Suppressor macrophage (primary cell): ENCODE data around the gene SLFNL1.
A peak's percentile ranks its signal among the peaks of the same experiment; 100 is the strongest.

Experiments
- DNase-seq, 4 experiments: peaks; one replicate each; pipeline ENCODE4 v3.0.0-alpha.2; 2020 to 2022
- total RNA-seq, 17 experiments: gene quantifications; one replicate each; lab custom pipeline; 2026; ENCODE audit warnings: mixed read lengths in 6 of 17, inconsistent platforms in 3 of 17; lab: John Stamatoyannopoulos, UW

The SLFNL1 gene
- total RNA-seq: 0 to 1.7 (median 0.04) reads per million in 17 experiments

- DNase-seq: no peak
Observed at GRCh38 chr1:41021526-41022308, at the start of gene SLFNL1. TSS of gene SLFNL1 (minus strand) at chr1:41021725. CDS start at chr1:41020660, 1,065 bp downstream.

GRCh38 chr1:41056907-41057306 lies 35.4 kb upstream of the SLFNL1 start:
- DNase-seq: no peak

- DNase-seq: peak; percentile 30 to 64 (median 56)
Observed at GRCh38 chr1:41053316-41053715, 31.8 kb upstream of the SLFNL1 start.

DNA sequence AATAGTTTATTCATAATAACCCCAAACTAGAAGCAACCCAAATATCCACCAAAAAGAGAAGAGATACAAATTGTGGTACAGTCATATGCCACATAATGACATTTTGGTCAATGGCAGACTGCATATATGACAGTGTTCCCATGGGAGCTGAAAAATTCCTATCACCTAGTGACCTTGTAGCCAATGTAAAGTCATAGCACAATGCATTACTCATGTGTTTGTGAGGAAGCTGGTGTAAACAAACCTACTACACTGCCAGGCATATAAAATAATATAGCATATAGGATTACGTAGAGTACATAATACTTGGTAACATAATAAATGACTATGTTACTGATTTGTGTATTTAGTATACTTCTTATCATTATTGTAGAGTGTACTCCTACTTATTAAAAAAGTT lies 29.5 kb upstream of the SLFNL1 start:
- DNase-seq: no peak

GRCh38 chr1:41048540-41048939 lies 27.0 kb upstream of the SLFNL1 start:
- DNase-seq: no peak

- DNase-seq: no peak
Observed at GRCh38 chr1:41046347-41046775, 24.8 kb upstream of the SLFNL1 start.

- DNase-seq: no peak
Observed at GRCh38 chr1:41045740-41046139, 24.2 kb upstream of the SLFNL1 start.

DNA sequence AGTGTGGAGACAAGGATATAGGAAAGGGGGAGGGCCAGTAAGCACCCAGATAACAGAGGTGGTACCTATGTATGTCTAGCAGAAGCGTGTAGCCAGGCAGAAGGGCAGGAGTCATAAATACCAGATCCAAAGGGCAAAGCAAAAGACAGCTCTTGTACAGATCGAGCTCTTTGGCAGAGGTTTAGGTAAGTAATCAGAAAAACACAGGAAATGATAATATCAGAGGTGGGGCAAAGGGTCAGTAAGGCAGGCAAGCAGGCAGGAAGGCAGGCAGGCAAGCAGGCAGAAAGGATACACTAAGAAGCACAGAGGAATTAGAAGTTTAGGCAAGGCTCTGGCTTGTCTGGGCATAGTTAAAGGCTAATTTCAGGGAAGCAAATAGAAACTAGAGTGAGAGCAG lies 22.7 kb upstream of the SLFNL1 start:
- no peak for DNase-seq

DNA sequence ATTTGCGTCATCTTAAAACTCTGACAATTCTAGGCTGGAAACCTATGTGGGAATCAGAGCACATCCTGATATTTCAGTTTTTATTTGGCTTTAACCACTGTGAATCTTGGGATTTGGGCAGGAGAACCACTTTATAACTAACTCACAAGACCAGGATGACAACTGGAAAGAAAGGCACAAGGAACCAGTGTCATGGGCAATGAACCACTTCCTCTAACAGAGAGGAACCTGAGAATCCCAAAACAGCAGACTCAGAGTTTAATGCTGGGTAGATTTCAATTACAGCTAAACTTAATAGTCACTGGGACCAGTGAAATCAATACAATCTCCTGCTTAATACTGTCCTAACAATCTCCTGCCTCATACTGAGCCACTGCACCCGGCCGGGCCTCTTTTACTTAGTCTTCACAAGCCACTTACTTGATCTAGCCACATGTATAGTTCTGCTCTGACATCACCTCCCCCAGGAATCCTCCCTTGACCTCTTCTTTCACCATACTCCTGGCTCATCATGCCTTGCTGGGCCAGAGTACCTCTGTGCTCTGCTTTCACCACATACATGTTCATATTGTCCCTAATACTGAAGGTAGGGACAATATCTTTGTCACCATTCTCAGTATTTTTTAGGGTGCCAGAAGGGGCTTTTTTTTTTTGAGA lies 20.2 kb upstream of the SLFNL1 start:
- DNase-seq: peak; percentile 55 to 70 (median 68)

DNA sequence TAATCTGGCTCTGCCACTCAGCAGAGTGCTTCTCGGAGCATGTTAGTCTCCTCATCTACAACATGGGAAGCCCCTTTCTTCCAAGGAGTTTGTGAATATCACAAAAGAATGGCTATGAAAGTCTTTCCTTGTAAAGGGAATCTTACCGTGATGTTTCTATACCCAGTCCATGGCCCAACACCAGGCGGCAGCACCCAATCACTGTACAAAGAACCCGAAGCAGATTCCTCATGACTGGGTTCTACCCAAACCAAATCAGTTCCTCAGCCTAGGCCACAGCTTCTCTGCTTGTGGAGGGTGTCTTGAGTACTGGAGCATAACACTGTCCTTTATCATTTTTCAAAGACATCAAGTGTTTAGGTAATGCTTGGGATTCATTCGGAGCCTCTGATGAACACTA lies 16.6 kb upstream of the SLFNL1 start:
- no peak for DNase-seq

- no peak for DNase-seq
Observed at GRCh38 chr1:41037116-41037903, 15.8 kb upstream of the SLFNL1 start.

GRCh38 chr1:41033272-41033671 lies 11.7 kb upstream of the SLFNL1 start:
- DNase-seq: no peak

GRCh38 chr1:41032147-41032546 lies 10.6 kb upstream of the SLFNL1 start:
- no peak for DNase-seq

DNA sequence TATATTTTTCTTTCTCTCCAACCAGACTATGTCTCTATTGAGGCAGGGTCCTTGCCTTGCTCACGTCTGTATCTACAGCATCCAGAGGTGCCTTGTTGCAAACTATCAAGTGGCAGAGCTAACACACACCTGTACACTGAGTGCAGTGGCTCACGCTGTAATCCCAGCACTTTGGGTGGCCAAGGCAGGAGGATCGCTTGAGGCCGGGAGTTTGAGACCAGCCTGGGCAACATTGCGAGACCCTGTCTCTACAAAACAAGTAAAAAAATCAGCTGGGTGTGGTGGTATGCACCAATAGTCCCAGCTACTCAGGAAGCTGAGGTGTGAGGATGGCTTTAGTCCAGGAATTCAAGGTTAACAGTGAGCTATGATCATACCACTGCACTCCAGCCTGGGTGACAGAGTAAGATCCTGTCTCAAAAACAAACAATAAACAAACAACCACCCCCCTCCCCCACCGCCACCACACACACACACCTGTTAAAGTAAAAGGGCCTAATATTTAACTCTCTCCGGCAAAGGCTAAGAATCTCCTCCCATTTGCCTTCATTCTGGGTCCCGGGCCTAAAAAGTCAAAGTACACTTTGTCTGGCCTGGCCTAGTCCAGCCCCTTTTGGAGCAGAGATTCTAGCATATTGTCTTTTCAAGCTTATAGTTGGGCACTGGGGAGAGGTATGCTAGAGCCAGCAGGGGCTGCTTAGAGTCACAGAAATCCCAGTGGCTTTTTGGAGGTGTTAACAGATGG lies 9.5 kb upstream of the SLFNL1 start:
- no peak for DNase-seq

DNA sequence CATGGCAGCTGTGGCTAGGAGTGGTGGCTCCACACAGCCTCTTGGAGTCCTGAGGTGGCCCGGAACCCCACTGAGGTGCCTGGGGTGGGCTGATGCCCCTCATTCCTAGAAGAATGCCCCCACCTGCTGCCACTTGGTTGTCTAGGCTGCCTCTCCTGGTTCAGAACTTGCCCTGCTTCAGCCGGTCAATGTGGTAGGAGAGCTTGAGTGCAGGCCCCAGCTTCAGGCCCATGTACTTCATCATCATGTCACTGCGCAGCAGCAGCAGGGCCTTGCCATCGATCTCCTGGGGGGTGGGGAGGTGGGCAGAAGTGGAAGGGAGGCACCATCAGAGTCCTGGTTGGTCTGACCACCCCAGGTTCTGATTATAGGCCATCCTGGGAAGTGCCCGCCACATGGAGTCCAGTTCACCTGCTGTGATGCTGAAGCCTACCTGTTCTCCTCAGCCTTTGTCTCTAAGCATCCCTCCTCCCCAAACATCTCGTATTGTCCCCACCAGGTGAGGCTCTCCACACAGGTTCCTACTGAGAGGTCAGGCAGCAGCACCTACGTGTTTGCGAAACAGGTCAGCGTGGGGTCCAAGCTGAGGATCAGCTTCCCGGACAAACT lies 6.6 kb upstream of the SLFNL1 start:
- no peak for DNase-seq

GRCh38 chr1:41025979-41026819 lies 4.7 kb upstream of the SLFNL1 start:
- no peak for DNase-seq

GRCh38 chr1:41024953-41025352 lies 3.4 kb upstream of the SLFNL1 start:
- no peak for DNase-seq

- peak in 2 of 4 experiments; percentile 4 to 9 for DNase-seq
Observed at GRCh38 chr1:41023279-41023990, 1.9 kb upstream of the SLFNL1 start.

DNA sequence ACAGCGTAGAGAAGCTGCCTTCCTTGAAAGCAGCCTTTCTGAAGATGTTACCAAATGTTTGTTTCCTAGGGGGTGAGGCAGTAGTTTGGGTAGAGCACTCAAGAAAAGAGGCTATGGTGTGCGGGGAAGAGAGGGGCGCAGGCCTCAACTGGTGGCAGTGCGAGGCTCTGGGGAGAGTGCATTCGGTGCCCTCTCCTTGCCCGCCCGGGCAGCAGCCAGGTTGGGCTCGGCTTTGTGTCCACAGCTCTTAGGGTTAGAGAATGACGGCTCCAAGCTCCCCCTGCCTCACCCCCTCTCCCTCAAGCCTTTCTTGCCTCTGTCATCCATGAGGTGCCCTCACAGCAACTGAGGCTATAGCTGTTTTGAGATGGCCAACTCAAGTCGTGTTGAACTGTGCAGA lies 899 bp upstream of the SLFNL1 start:
- no peak for DNase-seq

- DNase-seq: no peak
Observed at GRCh38 chr1:41020654-41021053, 871 bp downstream of the SLFNL1 start.
